KBM-7 (cell line): ENCODE measurements around the gene PPP2R5D.
"Not testable (repeated sequence)": the region's sequence is repeated elsewhere in the genome, so short reads cannot be mapped to it uniquely, and the experiment has no call there.

ENCODE experiments used
- DNase-seq: peaks from one replicate; pipeline ENCODE4 v3.0.0-alpha.2; 2015
- in situ Hi-C: fragments of 300-500 bp; cut with MboI; formaldehyde crosslinking; loops from 2 replicates; pipeline ENCODE4 v1.14.3; 2020; ENCODE audit warnings: low sequenced_read_pairs, low pct_unique_long_range_greater_than_20kb, mixed read lengths

The PPP2R5D gene

DNA sequence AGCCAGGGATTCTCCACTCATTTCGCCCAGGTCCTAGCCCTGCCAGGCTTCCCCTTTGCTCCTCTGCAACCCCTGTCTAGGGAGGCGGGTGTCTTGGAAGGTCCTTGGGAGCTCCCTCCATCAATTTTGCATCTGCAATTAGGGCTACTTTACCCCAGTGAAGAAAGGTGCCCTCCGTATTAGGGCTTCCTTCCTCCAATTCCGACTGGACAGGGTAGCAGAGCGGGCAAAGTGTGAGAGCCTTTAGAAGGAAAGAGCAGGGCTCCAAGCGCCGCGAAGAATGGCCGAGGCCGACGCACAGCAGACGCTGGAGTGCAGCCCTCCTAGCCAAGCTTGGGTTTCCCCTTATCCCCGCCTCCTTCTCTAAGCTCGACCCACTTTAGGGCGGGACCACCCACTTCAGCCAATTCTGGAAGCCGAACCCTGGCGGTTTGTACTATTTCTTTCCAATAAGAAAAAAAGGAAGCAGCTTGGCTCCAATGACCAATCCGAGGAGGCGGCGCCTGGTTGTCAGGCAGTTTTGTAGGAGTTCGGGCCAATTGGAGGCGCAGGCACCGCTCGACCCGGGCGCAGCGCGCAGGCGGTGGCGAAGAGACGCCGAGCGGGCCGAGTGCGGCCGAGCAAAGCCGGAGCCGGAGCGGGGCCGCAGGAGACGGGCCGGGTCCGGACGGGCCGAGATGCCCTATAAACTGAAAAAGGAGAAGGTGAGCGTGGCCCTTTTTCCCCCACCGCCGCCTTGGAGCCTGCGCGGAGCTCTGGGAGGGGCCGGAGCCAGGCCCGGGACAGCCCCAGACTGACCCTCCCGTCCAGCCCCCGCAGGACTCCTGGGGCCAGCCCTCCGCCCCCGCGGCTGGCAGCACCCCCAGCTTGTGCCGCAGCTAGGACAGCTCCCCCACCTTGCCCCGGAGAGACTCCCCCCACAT, at the start of gene PPP2R5D:
Gene PPP2R5D (plus strand): TSS at position 570 of the 923 bp plus-strand sequence. CDS start 108 bp downstream, at position 678.
- in situ Hi-C loops = no loop called here
- DNase-seq = peak; percentile 99

GRCh38 chr6:42935322-42935721, 49.0 kb upstream of the PPP2R5D start:
- in situ Hi-C loops = no loop called here
- DNase-seq = peak; percentile 32

GRCh38 chr6:42936398-42936797, 48.0 kb upstream of the PPP2R5D start:
- DNase-seq = no peak
- in situ Hi-C loops = no loop called here

GRCh38 chr6:42937548-42938427, 46.6 kb upstream of the PPP2R5D start:
- in situ Hi-C loops = no loop called here
- DNase-seq = no peak

DNA sequence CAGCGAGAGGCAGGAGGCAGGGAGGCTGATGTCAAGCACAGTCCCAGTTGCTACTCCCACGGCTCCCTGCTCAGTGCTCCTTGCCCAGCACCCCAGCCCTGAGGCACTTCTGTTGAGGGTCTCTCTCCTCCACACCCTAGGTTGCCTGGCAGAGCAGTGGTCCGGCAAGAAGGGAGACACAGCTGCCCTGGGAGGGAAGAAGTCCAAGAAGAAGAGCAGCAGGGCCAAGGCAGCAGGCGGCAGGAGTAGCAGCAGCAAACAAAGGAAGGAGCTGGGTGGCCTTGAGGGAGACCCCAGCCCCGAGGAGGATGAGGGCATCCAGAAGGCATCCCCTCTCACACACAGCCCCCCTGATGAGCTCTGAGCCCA, 46.0 kb upstream of the PPP2R5D start:
- DNase-seq = no peak
- in situ Hi-C loops = no loop called here

- DNase-seq = no peak
- in situ Hi-C loops = no loop called here
These were observed 45.2 kb upstream of the PPP2R5D start for GRCh38 chr6:42938987-42939809.

- in situ Hi-C loops = no loop called here
- DNase-seq = no peak
These were observed 44.6 kb upstream of the PPP2R5D start for GRCh38 chr6:42939810-42940167.

DNA sequence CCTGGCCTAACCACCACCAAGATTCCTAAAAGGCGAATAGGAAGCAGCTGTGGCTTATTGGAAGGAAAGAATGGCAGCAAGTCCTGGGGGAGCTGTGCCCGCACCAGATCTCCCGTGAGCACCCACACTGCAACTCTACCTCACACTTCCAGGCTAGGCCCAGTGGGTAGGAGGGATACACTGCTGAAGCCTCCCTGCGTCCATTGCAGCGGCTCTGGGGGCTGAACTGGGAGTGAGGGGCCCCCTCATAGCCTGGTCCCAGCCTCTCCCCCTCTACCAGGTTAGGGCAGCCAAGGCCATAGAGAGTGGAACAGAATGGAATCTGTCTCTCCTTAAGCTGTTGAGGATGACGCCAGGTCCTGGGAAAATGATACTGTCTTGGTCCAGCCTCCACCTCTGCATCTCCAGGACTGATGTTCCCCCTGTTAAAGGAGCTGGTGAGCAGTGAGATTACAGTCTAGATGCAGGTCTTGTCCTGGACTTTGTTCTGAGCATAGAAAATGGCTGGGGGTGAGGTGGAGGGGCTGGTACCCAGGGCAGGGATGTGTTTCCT, 43.8 kb upstream of the PPP2R5D start:
- in situ Hi-C loops = no loop called here
- DNase-seq = no peak

GRCh38 chr6:42941356-42941755, 43.0 kb upstream of the PPP2R5D start:
- in situ Hi-C loops, DNase-seq: not testable (repeated sequence)

- in situ Hi-C loops = no loop called here
- DNase-seq = no peak
These were observed 41.9 kb upstream of the PPP2R5D start for GRCh38 chr6:42942444-42942843.

DNA sequence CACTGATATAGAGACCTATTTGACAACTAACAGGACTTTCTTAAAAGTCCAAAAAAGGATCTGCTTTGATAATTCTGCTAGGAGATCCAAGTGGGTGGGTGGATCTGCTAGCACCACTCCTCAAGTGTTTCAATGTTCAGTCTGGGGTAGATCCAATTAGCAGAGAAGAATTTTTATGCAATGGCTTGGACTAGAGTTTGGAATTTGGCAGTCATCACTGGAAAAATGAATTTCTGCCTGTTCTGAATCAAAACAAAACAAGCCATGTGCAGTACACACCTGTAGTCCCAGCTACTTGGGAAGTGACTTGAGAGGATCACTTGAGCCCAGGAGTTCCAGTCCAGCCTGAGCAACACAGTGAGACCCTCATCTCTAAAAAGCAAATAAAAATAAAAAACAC, 36.4 kb upstream of the PPP2R5D start:
- in situ Hi-C loops = no loop called here
- no peak for DNase-seq

DNA sequence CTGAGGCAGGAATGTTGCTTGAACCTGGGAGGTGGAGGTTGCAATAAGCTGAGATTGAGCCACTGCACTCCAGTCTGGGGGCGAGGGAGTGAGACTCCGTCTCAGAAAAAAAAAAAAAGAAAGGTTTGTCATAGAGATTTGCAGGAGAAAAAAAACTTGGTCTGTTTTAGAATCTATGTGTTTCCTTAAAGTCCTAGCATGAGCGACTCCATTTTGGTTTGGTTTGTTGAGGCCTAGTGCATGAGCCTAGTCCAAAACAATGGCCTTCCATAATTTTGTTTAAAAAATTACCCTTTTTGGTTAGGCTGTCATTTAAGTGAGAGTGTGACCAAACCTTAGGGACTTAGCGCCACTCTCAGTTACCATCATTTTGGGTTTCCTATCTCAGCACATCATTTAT, 32.0 kb upstream of the PPP2R5D start:
- DNase-seq = no peak
- in situ Hi-C loops = no loop called here

- in situ Hi-C loops, DNase-seq: not testable (repeated sequence)
These were observed 30.0 kb upstream of the PPP2R5D start for GRCh38 chr6:42954405-42954804.

DNA sequence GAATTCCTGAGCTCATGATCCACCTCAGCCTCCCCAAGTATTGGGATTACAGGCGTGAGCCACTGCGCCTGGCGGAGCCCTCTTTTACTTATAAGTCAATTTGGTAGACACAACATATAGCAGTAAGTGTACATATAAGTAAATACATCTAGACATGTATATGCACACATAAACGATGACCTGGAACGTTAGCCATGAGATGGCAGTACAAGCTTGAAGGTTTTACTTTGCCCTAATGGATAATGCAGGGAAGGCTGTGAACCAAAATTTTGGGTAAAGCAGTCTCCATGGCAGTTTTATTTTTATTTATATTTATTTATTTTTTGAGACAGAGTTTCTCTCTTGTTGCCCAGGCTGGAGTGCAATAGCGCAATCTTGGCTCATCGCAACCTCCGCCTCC, 26.2 kb upstream of the PPP2R5D start:
- in situ Hi-C loops = no loop called here
- DNase-seq = no peak

DNA sequence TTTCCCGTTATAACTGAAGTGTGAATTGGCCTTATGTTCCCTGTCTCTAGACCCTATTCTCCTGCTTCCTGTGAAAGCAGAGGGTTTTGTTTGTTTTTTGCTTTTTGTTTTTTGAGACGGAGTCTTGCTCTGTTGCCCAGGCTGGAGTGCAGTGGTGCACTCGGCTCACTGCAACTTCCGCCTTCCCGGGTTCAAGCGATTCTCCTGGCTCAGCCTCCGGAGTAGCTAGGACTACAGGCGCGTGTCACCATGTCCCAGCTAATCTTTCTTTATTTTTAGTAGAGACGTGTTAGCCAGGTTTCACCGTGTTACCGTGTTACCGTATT, 24.5 kb upstream of the PPP2R5D start:
- in situ Hi-C loops = no loop called here
- DNase-seq = no peak

GRCh38 chr6:42960243-42961019, 23.9 kb upstream of the PPP2R5D start, which contains the start of gene GNMT:
Gene GNMT, plus strand, starts transcription at chr6:42960754. Its CDS starts 14 bp downstream, at chr6:42960768.
- DNase-seq = no peak
- in situ Hi-C loops = no loop called here

DNA sequence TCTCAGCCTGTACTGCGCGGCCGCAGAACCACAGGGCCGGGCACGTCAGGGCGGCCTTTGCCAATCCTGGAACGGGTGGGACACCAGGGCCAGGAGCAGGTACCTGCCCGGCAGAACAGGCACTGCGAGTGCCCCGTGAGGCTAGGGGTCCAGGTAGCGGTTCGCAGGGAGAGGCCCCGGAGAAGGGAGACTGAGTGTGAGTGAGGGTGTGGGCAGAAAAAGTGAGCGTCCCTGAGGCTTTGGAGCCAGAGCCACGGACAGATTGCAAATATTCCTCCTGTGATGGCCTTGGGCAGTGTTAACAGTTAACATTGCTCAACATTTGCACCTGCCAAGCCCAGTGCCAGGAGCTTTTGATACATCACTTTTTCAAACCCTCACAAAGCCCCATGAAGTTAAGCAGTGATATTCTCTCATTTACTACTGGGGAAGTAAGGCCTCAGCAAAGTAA, 23.3 kb upstream of the PPP2R5D start:
- in situ Hi-C loops = no loop called here
- no peak for DNase-seq

DNA sequence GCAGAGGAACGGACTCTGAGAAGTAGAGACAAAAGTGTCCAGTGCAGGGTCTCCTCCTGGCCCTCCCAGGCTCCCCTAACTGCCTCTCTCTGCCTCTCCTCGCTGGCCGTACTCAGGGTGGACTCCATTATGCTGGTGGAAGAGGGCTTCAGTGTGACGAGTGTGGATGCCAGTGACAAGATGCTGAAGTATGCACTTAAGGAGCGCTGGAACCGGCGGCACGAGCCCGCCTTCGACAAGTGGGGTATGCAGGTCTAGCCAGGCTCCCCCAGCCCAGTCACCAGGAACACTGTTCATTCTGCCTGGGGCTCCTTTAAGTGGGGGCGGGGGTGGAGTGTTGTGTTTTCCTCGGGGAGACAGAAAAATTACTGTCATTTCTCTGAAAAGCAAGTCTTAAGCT, 22.3 kb upstream of the PPP2R5D start:
- no peak for DNase-seq
- in situ Hi-C loops = no loop called here
